ENCODE data around the gene TERT.

TERT gene

DNA sequence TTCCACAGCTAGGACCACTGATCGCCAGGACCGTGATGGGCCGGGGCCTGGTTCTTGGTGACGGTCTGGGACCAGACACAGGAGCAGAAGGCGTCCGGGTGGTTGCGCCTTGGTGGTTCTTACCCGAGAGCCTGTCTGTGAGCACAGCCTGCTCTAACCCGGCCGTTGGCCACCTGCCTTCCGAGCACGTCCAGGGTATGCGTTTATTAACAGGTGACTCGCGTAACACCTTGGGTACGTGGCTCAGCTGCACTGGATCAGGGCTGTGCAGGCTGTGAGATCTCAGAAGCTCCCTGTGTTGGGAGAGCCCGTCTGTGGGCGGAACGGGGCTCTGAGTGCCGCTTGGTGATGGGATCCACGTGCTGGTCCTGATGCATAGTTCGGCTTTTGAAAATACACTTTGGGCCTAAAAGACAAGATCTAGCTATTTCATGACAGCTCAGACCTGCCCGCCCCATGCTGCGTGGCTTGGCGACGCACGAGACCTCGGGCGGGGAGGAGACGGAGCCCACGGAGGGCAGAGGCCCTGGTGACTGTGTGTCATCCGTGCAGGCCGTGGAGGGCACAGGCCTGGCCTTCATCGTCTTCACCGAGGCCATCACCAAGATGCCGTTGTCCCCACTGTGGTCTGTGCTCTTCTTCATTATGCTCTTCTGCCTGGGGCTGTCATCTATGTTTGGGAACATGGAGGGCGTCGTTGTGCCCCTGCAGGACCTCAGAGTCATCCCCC, 76.4 kb downstream of the TERT start:
- no peak overlapping the region for H3K4me3 ChIP-seq (ENCODE audit: low read depth, low read length)
- DNase-seq (ENCODE audit: low read depth): no peak
- TF ChIP-seq, protein P1, sequence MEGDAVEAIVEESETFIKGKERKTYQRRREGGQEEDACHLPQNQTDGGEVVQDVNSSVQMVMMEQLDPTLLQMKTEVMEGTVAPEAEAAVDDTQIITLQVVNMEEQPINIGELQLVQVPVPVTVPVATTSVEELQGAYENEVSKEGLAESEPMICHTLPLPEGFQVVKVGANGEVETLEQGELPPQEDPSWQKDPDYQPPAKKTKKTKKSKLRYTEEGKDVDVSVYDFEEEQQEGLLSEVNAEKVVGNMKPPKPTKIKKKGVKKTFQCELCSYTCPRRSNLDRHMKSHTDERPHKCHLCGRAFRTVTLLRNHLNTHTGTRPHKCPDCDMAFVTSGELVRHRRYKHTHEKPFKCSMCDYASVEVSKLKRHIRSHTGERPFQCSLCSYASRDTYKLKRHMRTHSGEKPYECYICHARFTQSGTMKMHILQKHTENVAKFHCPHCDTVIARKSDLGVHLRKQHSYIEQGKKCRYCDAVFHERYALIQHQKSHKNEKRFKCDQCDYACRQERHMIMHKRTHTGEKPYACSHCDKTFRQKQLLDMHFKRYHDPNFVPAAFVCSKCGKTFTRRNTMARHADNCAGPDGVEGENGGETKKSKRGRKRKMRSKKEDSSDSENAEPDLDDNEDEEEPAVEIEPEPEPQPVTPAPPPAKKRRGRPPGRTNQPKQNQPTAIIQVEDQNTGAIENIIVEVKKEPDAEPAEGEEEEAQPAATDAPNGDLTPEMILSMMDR (IDR thresholded peaks at IDR 0.05; ENCODE audit: insufficient read depth, low read depth, low read length, missing control alignments): no peak

DNA sequence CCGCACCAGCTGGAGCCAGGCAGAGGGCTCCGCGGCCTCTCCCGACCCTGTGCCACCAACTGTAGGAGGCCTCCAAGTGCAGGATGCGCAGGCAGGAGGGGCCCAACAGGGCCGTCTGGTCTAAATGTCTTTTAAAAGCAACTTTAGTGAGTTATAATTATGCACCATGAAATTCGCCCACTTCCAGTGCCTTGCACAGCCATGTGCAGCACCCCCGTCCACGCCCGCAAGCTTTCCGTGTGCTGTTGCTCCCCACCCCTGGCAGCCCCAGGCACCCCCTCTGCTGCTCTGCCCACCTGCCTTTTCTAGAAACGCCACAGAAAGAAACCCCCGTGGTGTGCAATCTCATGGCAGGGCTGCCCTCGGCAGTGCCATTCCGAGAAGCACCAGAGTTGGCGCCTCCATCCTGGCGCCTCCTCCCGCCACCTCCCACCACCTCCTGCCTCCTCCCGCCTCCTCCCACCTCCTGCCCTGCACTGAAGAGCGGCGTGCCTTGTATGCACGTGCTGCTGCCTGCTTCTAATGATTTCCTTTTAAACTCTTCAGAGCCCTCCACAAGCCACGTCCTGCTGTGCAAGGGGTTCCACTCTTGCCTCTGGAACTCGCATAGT, 77.2 kb downstream of the TERT start:
- DNase-seq (ENCODE audit: low read depth): no peak
- H3K4me3 ChIP-seq (ENCODE audit: low read depth, low read length): no peak overlapping the region
- TF ChIP-seq, protein P1 (IDR thresholded peaks at IDR 0.05; ENCODE audit: insufficient read depth, low read depth, low read length, missing control alignments): no peak

DNA sequence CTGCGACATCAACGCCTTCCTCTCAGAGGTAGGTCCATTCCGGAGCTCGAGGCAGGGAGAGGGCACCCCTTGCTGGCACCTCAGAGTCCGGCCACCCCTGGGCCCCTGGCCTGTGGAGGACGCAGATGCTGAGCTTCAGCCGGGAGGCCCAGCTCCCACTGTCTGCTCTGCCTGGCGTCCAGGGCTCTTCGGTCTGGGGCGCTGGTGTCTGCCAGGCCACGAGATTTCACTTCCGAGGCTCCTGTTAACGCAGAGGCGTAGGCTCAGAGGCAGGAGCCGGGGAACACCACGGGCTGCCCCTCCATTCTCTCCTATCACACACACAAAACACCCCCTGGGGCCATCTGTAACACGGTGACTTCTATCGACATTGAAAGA, 78.0 kb downstream of the TERT start:
- H3K4me3 ChIP-seq (ENCODE audit: low read depth, low read length): no peak overlapping the region
- TF ChIP-seq, protein P1 (IDR thresholded peaks at IDR 0.05; ENCODE audit: insufficient read depth, low read depth, low read length, missing control alignments): no peak
- no peak for DNase-seq (ENCODE audit: low read depth)

DNA sequence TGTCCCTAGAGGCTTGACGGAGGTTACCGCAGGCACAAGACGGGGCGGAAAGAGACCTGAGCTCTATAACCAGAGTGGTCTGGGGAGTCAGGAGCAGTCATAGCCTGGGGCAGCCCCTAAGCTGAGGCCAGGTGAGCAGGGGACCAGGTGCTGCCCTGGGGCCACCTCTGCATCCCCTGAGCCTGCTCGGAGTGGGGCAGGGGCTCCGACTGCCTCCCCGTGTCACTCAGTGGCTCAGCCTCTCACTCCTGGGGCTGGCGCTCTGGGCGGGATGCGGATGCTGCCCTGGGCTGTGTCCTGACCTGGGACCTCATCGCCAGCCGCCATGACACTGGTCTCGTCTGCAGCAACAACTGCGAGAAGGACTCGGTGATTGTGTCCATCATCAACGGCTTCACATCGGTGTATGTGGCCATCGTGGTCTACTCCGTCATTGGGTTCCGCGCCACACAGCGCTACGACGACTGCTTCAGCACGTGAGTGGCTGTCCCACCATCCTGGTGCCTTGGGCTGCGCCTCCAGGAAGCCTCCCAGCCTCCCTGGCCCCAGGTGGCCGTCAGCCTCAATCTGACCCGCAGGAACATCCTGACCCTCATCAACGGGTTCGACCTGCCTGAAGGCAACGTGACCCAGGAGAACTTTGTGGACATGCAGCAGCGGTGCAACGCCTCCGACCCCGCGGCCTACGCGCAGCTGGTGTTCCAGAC, 78.5 kb downstream of the TERT start:
- TF ChIP-seq, protein P1 (IDR thresholded peaks at IDR 0.05; ENCODE audit: insufficient read depth, low read depth, low read length, missing control alignments): no peak
- no peak overlapping the region for H3K4me3 ChIP-seq (ENCODE audit: low read depth, low read length)
- no peak for DNase-seq (ENCODE audit: low read depth)

DNA sequence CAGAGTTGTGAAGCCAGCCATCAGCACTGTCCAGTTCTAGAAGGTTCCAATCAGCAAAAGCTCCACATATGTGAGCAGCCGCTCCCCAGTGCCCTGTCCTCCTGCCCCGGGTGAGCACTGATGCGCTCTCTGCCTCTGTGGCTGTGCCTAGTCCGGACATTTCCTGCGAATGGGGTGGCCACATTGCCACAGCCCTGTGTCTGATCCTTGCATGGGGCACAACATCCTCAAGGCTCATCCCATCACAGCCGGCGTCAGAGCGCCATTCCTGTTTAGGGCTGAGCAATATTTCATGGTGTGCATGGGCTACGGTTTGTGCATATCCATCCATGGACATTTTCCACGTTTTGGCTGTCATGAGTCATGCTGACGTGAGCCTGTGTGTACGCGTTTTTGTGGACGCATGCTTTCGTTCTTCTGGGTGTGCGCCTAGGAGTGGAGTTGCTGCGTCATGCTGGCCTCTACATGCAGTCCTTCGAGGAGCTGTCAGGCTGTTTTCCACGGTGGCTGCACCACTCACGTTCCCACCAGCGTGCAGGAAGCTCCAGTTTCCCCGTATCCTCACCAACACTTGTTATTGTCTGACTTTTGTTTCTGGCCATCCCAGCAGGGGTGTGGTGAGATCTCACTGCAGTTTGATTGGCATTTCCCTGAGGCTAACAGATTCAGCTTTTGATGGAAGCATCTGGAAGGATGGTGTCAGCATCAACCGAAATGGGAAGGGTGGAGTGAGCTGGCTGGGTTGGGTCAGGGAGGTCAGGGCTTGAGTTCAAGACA, 79.4 kb downstream of the TERT start:
- DNase-seq (ENCODE audit: low read depth): no peak
- H3K4me3 ChIP-seq (ENCODE audit: low read depth, low read length): no peak overlapping the region
- TF ChIP-seq, protein P1 (IDR thresholded peaks at IDR 0.05; ENCODE audit: insufficient read depth, low read depth, low read length, missing control alignments): no peak

DNA sequence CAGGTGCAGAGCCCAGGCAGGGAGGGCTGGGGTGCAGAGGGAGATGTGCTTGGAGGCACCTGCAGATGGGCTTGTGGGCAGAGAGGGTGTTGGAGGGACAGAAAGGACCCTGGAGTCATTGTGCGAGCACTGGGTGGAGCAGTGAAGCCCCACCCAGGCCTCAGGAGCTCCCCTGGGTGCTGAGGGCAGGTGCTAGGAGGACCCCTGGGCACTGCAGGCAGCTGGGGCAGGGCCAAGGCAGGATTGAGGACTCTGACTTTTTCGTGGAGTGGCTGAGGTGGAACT, 80.0 kb downstream of the TERT start:
- H3K4me3 ChIP-seq (ENCODE audit: low read depth, low read length): no peak overlapping the region
- DNase-seq (ENCODE audit: low read depth): no peak
- TF ChIP-seq, protein P1 (IDR thresholded peaks at IDR 0.05; ENCODE audit: insufficient read depth, low read depth, low read length, missing control alignments): no peak

All from GM12865 (cell line).